ENCODE results near the gene CST4. TPM values are rescaled to one million over a fixed set of nuclear protein-coding genes. Genes with fewer than 3 reads are reported as not detected.
"Not testable (repeated sequence)": the region's sequence is repeated elsewhere in the genome, so short reads cannot be mapped to it uniquely, and the experiment has no call there.

CST4 gene
- total RNA-seq, 2 donors from 2014 or later: not detected

GRCh38 chr20:23679133-23680092 lies 9.4 kb downstream of the CST4 start:
- Mint-ChIP-seq H3K36me3 (ENCODE audit: low read depth) (no peaks in the 10 kb centered on the region), H3K9me3 (no peaks in the 10 kb centered on the region), H3K4me3 (no peak overlapping the region), H3K27me3 (peaks cover 16% of the 10 kb centered on the region), H3K4me1 (no peaks in the 10 kb centered on the region), H3K27ac (no peak overlapping the region)
- ATAC-seq (replicated peaks): no peak

- ATAC-seq (replicated peaks): no peak
- Mint-ChIP-seq H3K4me1 (no peaks in the 10 kb centered on the region), H3K9me3 (no peaks in the 10 kb centered on the region), H3K36me3 (ENCODE audit: low read depth) (no peaks in the 10 kb centered on the region), H3K27me3 (no peaks in the 10 kb centered on the region), H3K4me3 (no peak overlapping the region), H3K27ac (no peak overlapping the region)
Measured at GRCh38 chr20:23673209-23673608, 15.6 kb downstream of the CST4 start.

- no peak for ATAC-seq (replicated peaks)
- no peaks in the 10 kb centered on the region for H3K27me3 Mint-ChIP-seq
- no peak overlapping the region for H3K27ac Mint-ChIP-seq
- no peaks in the 10 kb centered on the region for H3K9me3 Mint-ChIP-seq
- H3K4me1 Mint-ChIP-seq: no peaks in the 10 kb centered on the region
- no peak overlapping the region for H3K4me3 Mint-ChIP-seq
- no peaks in the 10 kb centered on the region for H3K36me3 Mint-ChIP-seq (ENCODE audit: low read depth)
Measured at GRCh38 chr20:23672158-23672557, 16.7 kb downstream of the CST4 start.

- ATAC-seq (replicated peaks): no peak
- H3K4me1 Mint-ChIP-seq: no peaks in the 10 kb centered on the region
- no peak overlapping the region for H3K27ac Mint-ChIP-seq
- H3K36me3 Mint-ChIP-seq (ENCODE audit: low read depth): no peaks in the 10 kb centered on the region
- no peaks in the 10 kb centered on the region for H3K9me3 Mint-ChIP-seq
- H3K4me3 Mint-ChIP-seq: no peak overlapping the region
- no peaks in the 10 kb centered on the region for H3K27me3 Mint-ChIP-seq
Measured at GRCh38 chr20:23671479-23671878, 17.4 kb downstream of the CST4 start.

GRCh38 chr20:23670361-23670760 lies 18.5 kb downstream of the CST4 start:
- no peak overlapping the region for H3K4me3 Mint-ChIP-seq
- no peak for ATAC-seq (replicated peaks)
- H3K36me3 Mint-ChIP-seq (ENCODE audit: low read depth): no peaks in the 10 kb centered on the region
- H3K4me1 Mint-ChIP-seq: no peaks in the 10 kb centered on the region
- no peaks in the 10 kb centered on the region for H3K27me3 Mint-ChIP-seq
- no peaks in the 10 kb centered on the region for H3K9me3 Mint-ChIP-seq
- no peak overlapping the region for H3K27ac Mint-ChIP-seq

GRCh38 chr20:23669866-23670265 lies 19.0 kb downstream of the CST4 start:
- Mint-ChIP-seq H3K27ac (no peak overlapping the region), H3K4me3 (no peak overlapping the region), H3K36me3 (ENCODE audit: low read depth) (no peaks in the 10 kb centered on the region), H3K4me1 (no peaks in the 10 kb centered on the region), H3K9me3 (no peaks in the 10 kb centered on the region), H3K27me3 (no peaks in the 10 kb centered on the region)
- ATAC-seq (replicated peaks): no peak

GRCh38 chr20:23669327-23669726 lies 19.5 kb downstream of the CST4 start:
- H3K4me3 Mint-ChIP-seq: no peak overlapping the region
- no peak for ATAC-seq (replicated peaks)
- H3K36me3 Mint-ChIP-seq (ENCODE audit: low read depth): no peaks in the 10 kb centered on the region
- no peak overlapping the region for H3K27ac Mint-ChIP-seq
- no peaks in the 10 kb centered on the region for H3K9me3 Mint-ChIP-seq
- no peaks in the 10 kb centered on the region for H3K4me1 Mint-ChIP-seq
- no peaks in the 10 kb centered on the region for H3K27me3 Mint-ChIP-seq

- peak; percentile 56 for ATAC-seq (replicated peaks)
- Mint-ChIP-seq H3K9me3 (no peaks in the 10 kb centered on the region), H3K4me3 (no peak overlapping the region), H3K36me3 (ENCODE audit: low read depth) (no peaks in the 10 kb centered on the region), H3K27ac (no peak overlapping the region), H3K4me1 (no peaks in the 10 kb centered on the region), H3K27me3 (no peaks in the 10 kb centered on the region)
Measured at GRCh38 chr20:23668477-23668951, 20.3 kb downstream of the CST4 start.

- H3K27ac Mint-ChIP-seq: no peak overlapping the region
- no peaks in the 10 kb centered on the region for H3K27me3 Mint-ChIP-seq
Measured at GRCh38 chr20:23667666-23668065, 21.2 kb downstream of the CST4 start.

GRCh38 chr20:23666698-23667097 lies 22.1 kb downstream of the CST4 start:
- H3K4me1 Mint-ChIP-seq: no peaks in the 10 kb centered on the region
- no peak for ATAC-seq (replicated peaks)
- H3K36me3 Mint-ChIP-seq (ENCODE audit: low read depth): no peaks in the 10 kb centered on the region
- H3K4me3 Mint-ChIP-seq: no peak overlapping the region
- H3K9me3 Mint-ChIP-seq: no peaks in the 10 kb centered on the region
- H3K27ac Mint-ChIP-seq: no peak overlapping the region
- no peaks in the 10 kb centered on the region for H3K27me3 Mint-ChIP-seq

More at GRCh38 chr20:23667666-23668065, 21.2 kb downstream of the CST4 start:
- Mint-ChIP-seq H3K4me1 (no peaks in the 10 kb centered on the region), H3K36me3 (ENCODE audit: low read depth) (no peaks in the 10 kb centered on the region), H3K9me3 (no peaks in the 10 kb centered on the region), H3K4me3 (no peak overlapping the region)
- no peak for ATAC-seq (replicated peaks)

- H3K27ac Mint-ChIP-seq: no peak overlapping the region
- no peak overlapping the region for H3K4me3 Mint-ChIP-seq
- no peaks in the 10 kb centered on the region for H3K9me3 Mint-ChIP-seq
- H3K27me3 Mint-ChIP-seq: no peaks in the 10 kb centered on the region
- ATAC-seq (replicated peaks): no peak
- H3K36me3 Mint-ChIP-seq (ENCODE audit: low read depth): no peaks in the 10 kb centered on the region
- no peaks in the 10 kb centered on the region for H3K4me1 Mint-ChIP-seq
Measured at GRCh38 chr20:23666189-23666588, 22.6 kb downstream of the CST4 start.

GRCh38 chr20:23664954-23665353 lies 23.9 kb downstream of the CST4 start:
- no peak overlapping the region for H3K4me3 Mint-ChIP-seq
- no peak overlapping the region for H3K27ac Mint-ChIP-seq
- no peak for ATAC-seq (replicated peaks)
- no peaks in the 10 kb centered on the region for H3K4me1 Mint-ChIP-seq
- H3K27me3 Mint-ChIP-seq: no peaks in the 10 kb centered on the region
- no peaks in the 10 kb centered on the region for H3K9me3 Mint-ChIP-seq
- H3K36me3 Mint-ChIP-seq (ENCODE audit: low read depth): no peaks in the 10 kb centered on the region

GRCh38 chr20:23664046-23664445 lies 24.8 kb downstream of the CST4 start:
- H3K4me3 Mint-ChIP-seq; H3K27ac Mint-ChIP-seq; H3K36me3 Mint-ChIP-seq (ENCODE audit: low read depth); H3K9me3 Mint-ChIP-seq; H3K27me3 Mint-ChIP-seq; H3K4me1 Mint-ChIP-seq; ATAC-seq (replicated peaks): not testable (repeated sequence)

GRCh38 chr20:23663180-23663579 lies 25.7 kb downstream of the CST4 start:
- Mint-ChIP-seq H3K4me3 (no peak overlapping the region), H3K4me1 (no peaks in the 10 kb centered on the region), H3K27me3 (peaks cover 3% of the 10 kb centered on the region), H3K36me3 (ENCODE audit: low read depth) (no peaks in the 10 kb centered on the region), H3K9me3 (no peaks in the 10 kb centered on the region), H3K27ac (no peak overlapping the region)
- ATAC-seq (replicated peaks): no peak

GRCh38 chr20:23662276-23662870 lies 26.5 kb downstream of the CST4 start:
- no peaks in the 10 kb centered on the region for H3K36me3 Mint-ChIP-seq (ENCODE audit: low read depth)
- peaks cover 3% of the 10 kb centered on the region for H3K27me3 Mint-ChIP-seq
- ATAC-seq (replicated peaks): no peak
- H3K4me1 Mint-ChIP-seq: no peaks in the 10 kb centered on the region
- H3K4me3 Mint-ChIP-seq: no peak overlapping the region
- no peak overlapping the region for H3K27ac Mint-ChIP-seq
- no peaks in the 10 kb centered on the region for H3K9me3 Mint-ChIP-seq

Data from activated T-helper 17 cell treated with anti-CD3 and anti-CD28 coated beads, Interleukin-2, amount 50 U/mL, for 72 hours (primary cell).